Aorta (tissue), 5 donors: ENCODE results near the gene HERC5. TPM values are rescaled to one million over a fixed set of nuclear protein-coding genes. Genes with fewer than 3 reads are reported as not detected.
"Not testable (repeated sequence)": the region's sequence is repeated elsewhere in the genome, so short reads cannot be mapped to it uniquely, and the experiment has no call there.

Experiments
- ATAC-seq: fragments of 200-7000 bp; cut with Tn5 transposase; one replicate; pipeline ENCODE4 v1.9.1; 2022; ENCODE audit warnings: moderate library complexity; ENCODE audit not compliant: low FRiP score
- DNase-seq, 2 donors: peaks; one replicate each; pipeline ENCODE4 v3.0.0-alpha.2; 2020
- H3K27ac ChIP-seq, 2 donors: one replicate each; pipeline ENCODE4 v1.5.1; 2013; ENCODE audit warnings: low read length in 2 of 2, mild to moderate bottlenecking in 2 of 2, moderate library complexity in 2 of 2, control low read depth in 1 of 2, inconsistent platforms in 1 of 2, low read depth in 1 of 2
- H3K27me3 ChIP-seq, 2 donors: one replicate each; pipeline ENCODE4 v1.6.1; 2013; ENCODE audit warnings: control low read depth in 1 of 2, low read length in 1 of 2, mild to moderate bottlenecking in 1 of 2, moderate library complexity in 1 of 2; ENCODE audit not compliant: insufficient read depth in 2 of 2, control insufficient read depth in 1 of 2
- H3K36me3 ChIP-seq, 2 donors: one replicate each; pipeline ENCODE4 v1.6.1; 2013; ENCODE audit warnings: control low read depth in 1 of 2, low read length in 1 of 2, mild to moderate bottlenecking in 1 of 2; ENCODE audit not compliant: insufficient read depth in 2 of 2, control insufficient read depth in 1 of 2
- H3K4me1 ChIP-seq, 2 donors: one replicate each; pipeline ENCODE4 v1.6.1; 2013; ENCODE audit warnings: low read length in 2 of 2, control low read depth in 1 of 2, mild to moderate bottlenecking in 1 of 2, moderate library complexity in 1 of 2; ENCODE audit not compliant: insufficient read depth in 2 of 2, control insufficient read depth in 1 of 2
- H3K4me3 ChIP-seq, 2 donors: one replicate each; pipeline ENCODE4 v1.5.1; 2013; ENCODE audit warnings: low read length in 2 of 2, control low read depth in 1 of 2, mild to moderate bottlenecking in 1 of 2
- H3K9me3 ChIP-seq: one replicate; pipeline ENCODE4 v1.6.1; 2013; ENCODE audit warnings: mild to moderate bottlenecking, low read length; ENCODE audit not compliant: control insufficient read depth
- WGBS, 2 donors: extraction: QIAGEN DNeasy Blood & Tissue Kit; methylation state at CpG; one replicate each; pipeline ENCODE4 v1.1.7; 2013; 5-methylcytosine and 5-hydroxymethylcytosine counted together
- intact Hi-C, 2 donors: fragments of 100-400 bp; cut with DNase I; formaldehyde crosslinking; loops; one replicate each; pipeline versions ENCODE4 v1.14.2 to v1.15.0; 2022
- polyA plus RNA-seq, 2 donors: library from polyadenylated mRNA; stranded (reverse); fragments of 200-250 nt; gene quantifications; one replicate each; pipeline ENCODE4 v1.2.3, GENCODE V29; 2013
- total RNA-seq, 2 donors: library from RNA; stranded (reverse); fragmentation: NEBNext Ultra II Directional; extraction: Animal tissue kit (Norgen Biotek cat#: 25700); gene quantifications; one replicate each; pipeline ENCODE4 v1.2.1, GENCODE V29; 2021
- donor health status: healthy with polysubstance abuse.
- donor health status: Bipolar disorder and iron deficiency.
- donor health status: DM: no; HTN: no; CAD: no.
- donor health status: DM: no; HTN: no; CAD: no.
- donor health status: DM: yes; HTN: yes; CAD: no.

HERC5 gene
- total and polyA plus RNA-seq, 4 donors, result 7.0 to 10.3 (median 9.7) TPM

GRCh38 chr4:88419874-88420273 is 37.0 kb upstream of the HERC5 start:
- Histone ChIP-seq H3K4me1 (no peaks in the 10 kb centered on the region), H3K27me3 (no peaks in the 10 kb centered on the region), H3K36me3 (no peaks in the 10 kb centered on the region), H3K27ac (no peak overlapping the region), H3K9me3 (no peaks in the 10 kb centered on the region), H3K4me3 (peak overlapping the region in 1 of 2 donors; percentile 20)
- no peak for DNase-seq
- intact Hi-C loops, result no loop called here
- WGBS, 2 donors, result 19 to 21% methylated on average over 5 of the region's 5 CpGs
- ATAC-seq, result no peak

- H3K36me3 ChIP-seq, result no peaks in the 10 kb centered on the region
- no peaks in the 10 kb centered on the region for H3K4me1 ChIP-seq
- WGBS, 2 donors, result 97 to 98% methylated on average over 1 of the region's 1 CpG
- H3K4me3 ChIP-seq, result no peak overlapping the region
- H3K27me3 ChIP-seq, result no peaks in the 10 kb centered on the region
- no peaks in the 10 kb centered on the region for H3K9me3 ChIP-seq
- DNase-seq (no peak), ATAC-seq (no peak)
- intact Hi-C loops, result no loop called here
- no peak overlapping the region for H3K27ac ChIP-seq
Measured at GRCh38 chr4:88420844-88421243, 36.1 kb upstream of the HERC5 start.

- H3K9me3 ChIP-seq, result no peaks in the 10 kb centered on the region
- intact Hi-C loops, result no loop called here
- no peak overlapping the region for H3K27ac ChIP-seq
- no peak for ATAC-seq
- no peaks in the 10 kb centered on the region for H3K36me3 ChIP-seq
- H3K4me3 ChIP-seq, result no peak overlapping the region
- H3K27me3 ChIP-seq, result no peaks in the 10 kb centered on the region
- no peaks in the 10 kb centered on the region for H3K4me1 ChIP-seq
- no peak for DNase-seq
- WGBS, 2 donors, result 83 to 85% methylated on average over 2 of the region's 2 CpGs
Measured at GRCh38 chr4:88422403-88422802, 34.5 kb upstream of the HERC5 start.

GRCh38 chr4:88429401-88429800 is 27.5 kb upstream of the HERC5 start:
- peaks cover 1% of the 10 kb centered on the region for H3K9me3 ChIP-seq
- H3K27ac ChIP-seq, result no peak overlapping the region
- H3K36me3 ChIP-seq, result no peaks in the 10 kb centered on the region
- intact Hi-C loops, result no loop called here
- H3K4me1 ChIP-seq, result no peaks in the 10 kb centered on the region
- H3K27me3 ChIP-seq, result no peaks in the 10 kb centered on the region
- H3K4me3 ChIP-seq, result no peak overlapping the region
- DNase-seq (no peak), ATAC-seq (no peak)
- whole genome bisulfite sequencing, 2 donors, result 69 to 79% methylated on average over 1 of the region's 1 CpG

GRCh38 chr4:88435987-88436693 is 20.8 kb upstream of the HERC5 start:
- DNase-seq (no peak), ATAC-seq (no peak)
- intact Hi-C loops, result no loop called here
- Histone ChIP-seq H3K27ac (no peak overlapping the region), H3K9me3 (peaks cover 1% of the 10 kb centered on the region), H3K36me3 (no peaks in the 10 kb centered on the region), H3K27me3 (no peaks in the 10 kb centered on the region), H3K4me1 (no peaks in the 10 kb centered on the region), H3K4me3 (no peak overlapping the region)
- WGBS, 2 donors, result 86 to 88% methylated on average over 1 of the region's 1 CpG

- H3K4me1 ChIP-seq, ATAC-seq, H3K27ac ChIP-seq, H3K36me3 ChIP-seq, H3K4me3 ChIP-seq, intact Hi-C loops, H3K9me3 ChIP-seq, DNase-seq, H3K27me3 ChIP-seq: not testable (repeated sequence)
- 97 to 99% methylated on average over 4 of the region's 4 CpGs for WGBS, 2 donors
Measured at GRCh38 chr4:88437873-88438272, 19.0 kb upstream of the HERC5 start.

- ATAC-seq (no peak), DNase-seq (no peak)
- Histone ChIP-seq H3K4me1 (no peaks in the 10 kb centered on the region), H3K27ac (no peak overlapping the region), H3K27me3 (no peaks in the 10 kb centered on the region), H3K36me3 (no peaks in the 10 kb centered on the region), H3K9me3 (no peaks in the 10 kb centered on the region), H3K4me3 (no peak overlapping the region)
- 96 to 97% methylated on average over 3 of the region's 3 CpGs for WGBS, 2 donors
- intact Hi-C loops, result no loop called here
Measured at GRCh38 chr4:88439161-88439760, 17.7 kb upstream of the HERC5 start.

GRCh38 chr4:88440146-88440545 is 16.8 kb upstream of the HERC5 start:
- Histone ChIP-seq H3K36me3 (no peaks in the 10 kb centered on the region), H3K9me3 (no peaks in the 10 kb centered on the region), H3K27me3 (no peaks in the 10 kb centered on the region), H3K4me3 (no peak overlapping the region), H3K27ac (no peak overlapping the region), H3K4me1 (no peaks in the 10 kb centered on the region)
- intact Hi-C loops, result no loop called here
- 98 to 100% methylated on average over 1 of the region's 1 CpG for WGBS, 2 donors
- no peak for ATAC-seq
- no peak for DNase-seq

- DNase-seq, result no peak
- Histone ChIP-seq H3K27me3 (no peaks in the 10 kb centered on the region), H3K4me3 (no peak overlapping the region), H3K36me3 (no peaks in the 10 kb centered on the region), H3K9me3 (no peaks in the 10 kb centered on the region), H3K27ac (no peak overlapping the region), H3K4me1 (no peaks in the 10 kb centered on the region)
- intact Hi-C loops, result no loop called here
- no peak for ATAC-seq
Measured at GRCh38 chr4:88441696-88442095, 15.2 kb upstream of the HERC5 start.
